ENCODE measurements around the gene MARK3. TPM values are rescaled to one million over a fixed set of nuclear protein-coding genes. Genes with fewer than 3 reads are reported as not detected.

MARK3 gene
- total and polyA plus RNA-seq, 2 of the 4 experiments (the other 2 are of a cell fraction), result 78.5 to 80.5 TPM

GRCh38 chr14:103542605-103543088, 157.4 kb downstream of the MARK3 start:
- Histone ChIP-seq H4K5ac (ENCODE audit: low read depth, low read length) (no peak overlapping the region), H3K23ac (ENCODE audit: low read depth, low read length) (no peak overlapping the region), H2AK5ac (ENCODE audit: low read depth, low read length) (peak overlapping the region; percentile 43; the same call in 1 of the 2 replicates), H2AK9ac (replicated peaks; ENCODE audit: low read depth, low read length, poor library complexity) (peak overlapping the region; percentile 94), H3K4me2 (ENCODE audit: low read depth, low read length) (no peak overlapping the region), H2AFZ (replicated peaks; ENCODE audit: low read length, poor library complexity) (peak overlapping the region; percentile 82), H4K8ac (ENCODE audit: low read depth in 2 of 2, low read length in 2 of 2) (no peak overlapping the region; a peak in 2 of 4 replicates), H2BK120ac (ENCODE audit: low read depth, low read length) (peak overlapping the region; percentile 41), H3K56ac (ENCODE audit: extremely low read depth, insufficient read depth, low read length) (no peak overlapping the region), H3K79me1 (ENCODE audit: low read depth in 1 of 2, low read length in 2 of 2) (no peaks in the 10 kb centered on the region; a peak in 1 of 4 replicates), H3K14ac (replicated peaks; ENCODE audit: low read depth, low read length) (no peak overlapping the region), H4K91ac (ENCODE audit: insufficient read depth, low read depth, low read length) (peak overlapping the region; percentile 19; the same call in 1 of the 2 replicates), H3K4ac (ENCODE audit: low read depth, low read length) (peak overlapping the region; percentile 77; the same call in 1 of the 2 replicates), H3K9me1 (ENCODE audit: insufficient read depth, low read length) (no peaks in the 10 kb centered on the region), H3K4me3 (ENCODE audit: insufficient read depth, low read depth, low read length) (no peak overlapping the region), H3K27me3 (ENCODE audit: control insufficient read depth, insufficient read depth, low read length) (no peaks in the 10 kb centered on the region), H3K9me3 (ENCODE audit: control insufficient read depth, insufficient read depth, low read length) (no peaks in the 10 kb centered on the region), H2BK5ac (ENCODE audit: low read depth, low read length, poor library complexity, severe bottlenecking) (peak overlapping the region; percentile 11), H3K9ac (ENCODE audit: low read depth, low read length) (no peak overlapping the region), H4K20me1 (ENCODE audit: insufficient read depth, low read length) (peaks cover 8% of the 10 kb centered on the region; the same call in 1 of the 2 replicates), H3K18ac (ENCODE audit: low read depth, low read length) (no peak overlapping the region), H3K36me3 (ENCODE audit: control insufficient read depth, insufficient read depth, low read length) (no peaks in the 10 kb centered on the region), H2BK20ac (ENCODE audit: low read depth, low read length) (no peak overlapping the region), H2BK15ac (ENCODE audit: low read depth, low read length) (no peak overlapping the region), H3K4me1 (ENCODE audit: control insufficient read depth, insufficient read depth, low read length) (peaks cover 23% of the 10 kb centered on the region), H3K27ac (ENCODE audit: insufficient read depth, low read length) (no peak overlapping the region)
- no TSS peak for BruUV-seq (replicated peaks)
- no peak for DNase-seq
- ATAC-seq (ENCODE audit: low read depth), result no peak
- dilution Hi-C loops (cut with HindIII; ENCODE audit: low sequenced_read_pairs, unreplicated experiment) (no loop called here), intact Hi-C loops (cut with micrococcal nuclease) (no loop called here), in situ Hi-C loops (cut with MboI; ENCODE audit: low sequenced_read_pairs) (no loop called here)
- WGBS, 2 experiments (ENCODE audit: extremely low coverage in 2 of 2, insufficient read length in 1 of 2), result 32% methylated on average over 4 of the region's 18 CpGs; no CpG with 5 or more reads in 1 of the 2 experiments
- TF ChIP-seq MAZ (IDR thresholded peaks at IDR 0.05; ENCODE audit: borderline replicate concordance, low read depth, low read length) (no peak), CHD1 (IDR thresholded peaks at IDR 0.05; ENCODE audit: low read depth, low read length) (no peak), RAD21 (IDR thresholded peaks at IDR 0.05; ENCODE audit: low read length) (no peak), BHLHE40 (IDR thresholded peaks at IDR 0.05; ENCODE audit: low read depth, low read length) (no peak), MXI1 (IDR thresholded peaks at IDR 0.05; ENCODE audit: borderline replicate concordance, low read depth, low read length) (no peak), POLR2A (IDR thresholded peaks at IDR 0.05; ENCODE audit: low read depth, low read length) (no peak), FOS (IDR thresholded peaks at IDR 0.05; ENCODE audit: low read depth, low read length) (no peak), NFE2L2 (IDR thresholded peaks at IDR 0.05; ENCODE audit: low read depth, low read length) (no peak), ELK1 (IDR thresholded peaks at IDR 0.05; ENCODE audit: borderline replicate concordance, low read depth, low read length) (no peak), SMC3 (IDR thresholded peaks at IDR 0.05; ENCODE audit: low read depth, low read length) (no peak)
- CTCF ChIA-PET, result no interaction called here
- POLR2A ChIA-PET (ENCODE audit: unreplicated experiment), result no interaction called here

All from IMR-90 (cell line).